HG03066 (cell line): ENCODE data around the gene PAQR4.
"Not testable (repeated sequence)": the region's sequence is repeated elsewhere in the genome, so short reads cannot be mapped to it uniquely, and the experiment has no call there.

Experiments
- ATAC-seq: cut with Tn5 transposase; IDR thresholded peaks from one replicate; pipeline ENCODE4 v1.9.1; 2021; ENCODE audit warnings: low read depth; ENCODE audit not compliant: unreplicated experiment

Gene PAQR4

DNA sequence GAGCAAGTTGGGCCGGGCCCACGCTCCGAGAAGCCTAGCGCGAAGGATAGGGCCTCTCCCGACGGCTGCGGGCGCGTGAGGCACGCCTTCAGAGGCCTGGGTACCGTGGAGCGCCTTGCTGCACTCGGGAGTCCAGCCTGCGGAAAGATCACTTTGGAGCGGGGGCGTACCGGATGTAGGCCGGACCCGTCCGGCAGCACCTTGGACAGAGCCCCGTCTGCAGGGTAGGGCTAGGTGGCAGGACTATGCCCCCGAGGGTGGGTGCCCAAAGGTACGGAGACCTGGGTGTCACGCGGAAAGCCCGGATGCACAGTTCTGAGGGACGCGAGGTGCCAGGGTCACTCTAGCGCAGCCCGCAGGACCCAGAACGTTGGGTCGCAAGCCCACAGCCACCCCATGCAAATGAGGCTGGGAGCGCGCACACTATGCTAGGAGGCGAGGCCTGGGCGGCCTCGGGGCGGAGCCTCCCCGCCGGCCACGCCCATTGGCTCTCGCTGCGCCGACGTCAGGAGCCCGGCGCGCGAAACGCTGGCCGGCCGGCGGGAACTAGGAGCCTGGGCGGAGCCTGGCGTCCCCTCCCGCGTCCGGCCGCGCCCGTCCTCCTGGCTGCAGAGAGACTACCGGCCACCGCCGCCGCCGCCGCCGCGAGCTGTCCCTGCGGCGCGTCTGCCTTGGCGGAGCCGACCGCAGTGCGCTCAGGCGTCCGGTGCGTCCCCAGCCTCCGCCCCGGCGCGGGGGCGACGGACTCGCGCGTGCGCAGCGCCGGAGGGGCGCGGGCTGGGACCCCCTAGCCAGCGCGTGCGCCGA lies at the start of gene PAQR4:
PAQR4 (plus strand) TSS at position 611 of the 807 bp plus-strand sequence. CDS start 327 bp downstream, outside the sequence.
- ATAC-seq: peak; percentile 76

DNA sequence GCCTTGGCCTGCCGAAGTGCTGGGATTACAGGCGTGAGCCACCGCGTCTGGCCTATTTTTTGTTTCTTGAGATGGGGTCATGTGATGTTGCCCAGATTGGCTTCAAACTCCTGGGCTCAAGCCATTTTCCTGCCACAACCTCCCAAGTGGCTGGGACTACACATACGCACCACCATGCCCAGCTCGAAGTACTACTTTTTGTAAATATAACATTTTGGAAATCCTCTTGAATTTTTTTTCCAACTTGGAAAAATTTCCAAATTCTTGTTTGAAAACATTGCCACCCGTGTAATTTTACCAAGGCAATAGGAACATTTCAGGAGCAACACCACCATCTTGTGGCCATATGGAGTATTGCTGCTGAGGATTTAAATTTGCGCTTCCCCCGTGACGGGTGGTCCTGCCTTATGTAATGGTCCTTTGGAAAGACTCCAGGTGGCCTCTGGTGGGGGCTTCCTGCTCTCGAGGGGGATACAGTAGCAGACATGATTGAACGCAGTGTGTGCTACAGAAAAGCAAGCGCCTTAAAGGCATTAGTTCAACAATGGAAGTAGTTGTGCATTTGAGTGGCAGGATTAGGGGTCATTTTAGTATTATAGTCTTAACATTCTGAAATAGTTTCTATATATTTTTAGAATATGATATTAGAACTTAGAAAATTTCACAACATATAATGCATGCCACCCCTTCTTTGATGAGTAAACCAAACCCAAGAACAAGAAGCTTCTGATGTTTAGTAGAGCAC lies 49.5 kb upstream of the PAQR4 start:
- no peak for ATAC-seq

DNA sequence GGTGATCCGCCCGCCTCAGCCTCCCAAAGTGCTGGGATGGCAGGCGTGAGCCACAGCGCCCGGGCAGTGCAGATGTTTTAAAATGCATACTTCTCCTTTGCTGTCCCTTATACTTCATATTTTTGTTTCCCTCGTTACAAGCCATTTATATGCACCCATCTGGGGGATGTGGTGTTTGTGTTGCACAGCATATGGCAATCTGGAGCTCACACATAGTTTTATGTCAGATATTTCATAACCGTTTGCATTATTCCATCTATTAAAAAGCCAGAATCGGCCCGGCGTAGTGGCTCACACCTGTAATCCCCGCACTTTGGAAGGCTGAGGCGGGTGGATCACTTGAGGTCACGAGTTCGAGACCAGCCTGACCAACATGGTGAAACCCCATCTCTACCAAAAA lies 45.7 kb upstream of the PAQR4 start:
- no peak for ATAC-seq

- ATAC-seq: no peak
These were observed 44.0 kb upstream of the PAQR4 start for GRCh38 chr16:2924901-2925755.

DNA sequence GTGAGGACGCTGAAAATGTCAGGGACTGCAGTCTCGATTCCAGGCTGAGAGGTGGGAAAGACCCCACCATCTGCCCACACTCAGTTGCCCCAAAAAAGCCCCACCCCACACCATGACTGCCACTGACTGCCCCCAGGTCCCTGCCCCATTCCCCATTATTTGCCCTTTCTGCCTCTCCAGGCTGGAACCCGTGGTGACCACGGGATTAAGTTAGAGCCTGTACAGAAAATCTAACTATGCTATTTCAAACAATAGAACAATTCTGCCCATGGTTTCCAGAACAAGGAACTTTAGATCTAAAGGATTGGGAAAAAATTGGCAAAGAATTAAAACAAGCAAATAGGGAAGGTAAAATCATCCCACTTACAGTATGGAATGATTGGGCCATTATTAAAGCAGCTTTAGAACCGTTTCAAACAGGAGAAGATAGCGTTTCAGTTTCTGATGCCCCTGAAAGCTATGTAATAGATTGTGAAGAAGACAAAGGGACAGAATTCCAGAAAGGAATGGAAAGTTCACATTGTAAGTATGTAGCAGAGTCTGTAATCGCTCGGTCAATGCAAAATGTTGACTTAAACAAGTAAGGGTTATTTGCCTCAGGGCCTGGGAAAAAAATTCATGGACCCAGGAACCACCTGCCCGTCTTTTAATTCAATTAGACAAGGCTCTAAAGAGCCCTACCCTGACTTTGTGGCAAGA lies 43.0 kb upstream of the PAQR4 start:
- ATAC-seq: no peak

- ATAC-seq: no peak
These were observed 42.5 kb upstream of the PAQR4 start for GRCh38 chr16:2926650-2926999.

- ATAC-seq: no peak
These were observed 42.0 kb upstream of the PAQR4 start for GRCh38 chr16:2927010-2927646.

GRCh38 chr16:2928151-2928550 lies 41.0 kb upstream of the PAQR4 start:
- not testable (repeated sequence) for ATAC-seq

- ATAC-seq: no peak
These were observed 40.4 kb upstream of the PAQR4 start for GRCh38 chr16:2928796-2929195.

DNA sequence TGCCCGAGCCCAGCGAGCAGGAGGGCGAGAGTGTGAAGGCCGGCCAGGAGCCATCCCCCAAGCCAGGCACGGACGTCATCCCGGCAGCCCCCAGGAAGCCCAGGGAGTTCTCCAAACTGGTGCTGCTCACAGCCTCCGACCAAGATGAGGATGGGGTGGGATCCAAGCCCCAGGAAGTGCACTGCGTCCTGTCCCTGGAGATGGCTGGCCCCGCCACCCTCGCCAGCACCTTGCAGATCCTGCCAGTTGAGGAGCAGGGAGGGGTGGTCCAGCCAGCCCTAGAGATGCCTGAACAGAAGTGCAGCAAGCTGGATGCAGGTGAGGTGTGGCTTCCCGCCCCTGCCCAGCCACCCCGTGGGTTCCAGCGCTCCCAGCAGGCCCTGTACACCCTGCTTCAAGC lies 39.5 kb upstream of the PAQR4 start:
- no peak for ATAC-seq

GRCh38 chr16:2930236-2930635 lies 38.9 kb upstream of the PAQR4 start:
- no peak for ATAC-seq

- not testable (repeated sequence) for ATAC-seq
These were observed 37.8 kb upstream of the PAQR4 start for GRCh38 chr16:2931231-2931914.

DNA sequence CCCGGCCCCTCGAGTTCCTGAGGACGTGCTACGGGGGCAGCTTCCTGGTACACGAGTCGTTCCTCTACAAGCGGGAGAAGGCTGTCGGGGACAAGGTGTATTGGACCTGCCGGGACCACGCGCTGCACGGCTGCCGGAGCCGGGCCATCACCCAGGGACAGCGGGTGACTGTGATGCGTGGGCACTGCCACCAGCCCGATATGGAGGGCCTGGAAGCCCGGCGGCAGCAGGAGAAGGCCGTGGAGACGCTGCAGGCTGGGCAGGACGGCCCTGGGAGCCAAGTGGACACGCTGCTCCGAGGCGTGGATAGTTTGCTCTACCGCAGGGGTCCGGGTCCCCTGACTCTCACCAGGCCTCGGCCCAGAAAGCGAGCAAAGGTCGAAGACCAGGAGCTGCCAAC lies 36.0 kb upstream of the PAQR4 start:
- no peak for ATAC-seq

DNA sequence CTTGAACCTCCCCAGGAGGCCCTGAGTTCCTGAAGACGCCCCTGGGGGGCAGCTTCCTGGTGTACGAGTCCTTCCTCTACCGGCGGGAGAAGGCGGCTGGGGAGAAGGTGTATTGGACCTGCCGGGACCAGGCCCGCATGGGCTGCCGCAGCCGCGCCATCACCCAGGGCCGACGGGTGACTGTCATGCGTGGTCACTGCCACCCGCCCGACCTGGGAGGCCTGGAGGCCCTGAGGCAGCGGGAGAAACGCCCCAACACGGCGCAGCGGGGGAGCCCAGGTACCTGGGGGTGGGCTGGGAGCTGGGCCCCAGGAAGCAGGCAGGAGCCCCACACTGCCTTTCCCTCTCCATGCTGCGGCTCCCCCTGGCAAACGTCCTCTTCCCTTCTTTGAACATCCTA lies 35.4 kb upstream of the PAQR4 start:
- no peak for ATAC-seq

- ATAC-seq: no peak
These were observed 34.7 kb upstream of the PAQR4 start for GRCh38 chr16:2934450-2934849.

- ATAC-seq: no peak
These were observed 32.6 kb upstream of the PAQR4 start for GRCh38 chr16:2936436-2937011.

DNA sequence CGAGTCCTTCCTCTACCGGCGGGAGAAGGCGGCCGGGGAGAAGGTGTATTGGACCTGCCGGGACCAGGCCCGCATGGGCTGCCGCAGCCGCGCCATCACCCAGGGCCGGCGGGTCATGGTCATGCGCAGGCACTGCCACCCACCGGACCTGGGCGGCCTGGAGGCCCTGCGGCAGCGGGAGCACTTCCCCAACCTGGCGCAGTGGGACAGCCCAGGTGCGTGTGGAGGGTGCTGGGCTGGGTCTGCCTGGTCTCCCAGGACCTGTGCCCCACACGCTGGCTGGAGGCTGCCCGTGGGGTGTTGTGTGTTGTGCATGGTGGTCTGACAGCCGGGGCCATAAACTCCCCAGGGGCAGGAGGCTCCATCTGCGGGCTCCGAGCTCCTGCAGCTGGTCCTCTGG lies 32.0 kb upstream of the PAQR4 start:
- no peak for ATAC-seq

DNA sequence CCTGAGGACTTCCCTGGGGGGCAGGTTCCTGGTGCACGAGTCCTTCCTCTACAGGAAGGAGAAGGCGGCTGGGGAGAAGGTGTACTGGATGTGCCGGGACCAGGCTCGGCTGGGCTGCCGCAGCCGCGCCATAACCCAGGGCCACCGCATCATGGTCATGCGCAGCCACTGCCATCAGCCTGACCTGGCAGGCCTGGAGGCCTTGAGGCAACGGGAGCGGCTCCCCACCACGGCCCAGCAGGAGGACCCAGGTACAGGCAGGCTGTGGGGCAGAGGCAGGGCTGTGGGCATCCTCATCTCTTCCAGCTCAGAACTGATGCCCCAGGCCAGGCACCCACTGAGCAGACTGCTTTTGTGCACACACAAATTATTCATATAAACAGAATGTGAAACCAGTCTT lies 30.9 kb upstream of the PAQR4 start:
- ATAC-seq: no peak

- ATAC-seq: no peak
These were observed 29.2 kb upstream of the PAQR4 start for GRCh38 chr16:2939968-2940367.
